Kidney glomerular epithelial cell (primary cell): ENCODE data around the gene CEP78.

Experiments used
- DNase-seq: peaks from one replicate; lab custom pipeline; 2025; lab: John Stamatoyannopoulos, UW

The CEP78 gene

GRCh38 chr9:78309066-78309465 lies 73.2 kb downstream of the CEP78 start:
- no peak for DNase-seq

DNA sequence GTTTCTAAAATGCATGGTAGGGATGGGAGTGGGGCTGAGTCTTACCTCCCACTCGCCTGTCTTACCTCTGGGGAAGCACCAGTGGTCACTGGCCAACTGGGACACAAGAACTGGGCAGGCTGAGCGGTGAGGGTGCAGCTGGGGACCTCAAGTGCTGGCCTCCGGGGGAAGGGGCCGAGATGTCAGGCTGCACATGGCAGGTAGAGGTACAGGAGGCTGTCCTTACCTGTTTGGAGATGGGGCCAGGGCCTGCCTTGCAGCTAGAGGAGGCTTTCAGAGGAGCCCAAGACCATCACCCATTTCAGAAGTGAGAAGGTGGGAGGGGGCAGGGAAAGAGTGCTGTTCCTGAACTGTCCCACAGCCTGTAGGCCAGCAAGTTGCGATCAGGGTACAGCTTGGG lies 75.2 kb downstream of the CEP78 start:
- no peak for DNase-seq

DNA sequence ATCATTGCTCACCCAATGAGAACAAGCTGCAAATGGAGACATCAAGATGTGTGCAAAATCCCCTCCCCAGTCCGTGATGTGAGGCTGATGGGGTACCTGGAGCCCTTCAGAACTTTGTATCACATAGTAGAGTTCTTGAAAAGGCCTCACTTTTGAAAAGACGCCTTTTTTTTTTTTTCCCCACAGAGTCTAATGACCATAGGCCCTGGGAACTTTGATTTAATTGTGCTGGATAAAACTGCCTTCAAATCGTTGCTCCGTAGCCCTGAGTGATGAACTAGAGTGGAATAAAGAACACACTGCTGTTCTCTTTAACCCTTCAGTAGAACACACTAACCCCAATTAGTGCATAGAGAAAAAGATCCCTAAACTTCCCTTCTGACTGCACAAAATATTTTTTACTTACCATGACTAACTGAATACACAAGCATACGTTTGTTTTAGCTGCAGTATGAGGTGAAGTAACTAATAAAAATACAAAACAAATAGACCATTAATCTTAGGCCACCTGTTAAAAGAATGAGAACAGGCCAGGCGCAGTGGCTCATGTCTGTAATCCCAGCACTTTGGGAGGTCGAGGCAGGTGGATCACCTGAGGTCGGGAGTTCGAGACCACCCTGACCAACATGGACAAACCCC lies 76.1 kb downstream of the CEP78 start:
- DNase-seq: no peak

GRCh38 chr9:78314550-78314949 lies 78.7 kb downstream of the CEP78 start:
- DNase-seq: no peak

- no peak for DNase-seq
Measured at GRCh38 chr9:78314953-78315870, 79.3 kb downstream of the CEP78 start.

GRCh38 chr9:78316166-78316892 lies 80.5 kb downstream of the CEP78 start:
- DNase-seq: no peak

DNA sequence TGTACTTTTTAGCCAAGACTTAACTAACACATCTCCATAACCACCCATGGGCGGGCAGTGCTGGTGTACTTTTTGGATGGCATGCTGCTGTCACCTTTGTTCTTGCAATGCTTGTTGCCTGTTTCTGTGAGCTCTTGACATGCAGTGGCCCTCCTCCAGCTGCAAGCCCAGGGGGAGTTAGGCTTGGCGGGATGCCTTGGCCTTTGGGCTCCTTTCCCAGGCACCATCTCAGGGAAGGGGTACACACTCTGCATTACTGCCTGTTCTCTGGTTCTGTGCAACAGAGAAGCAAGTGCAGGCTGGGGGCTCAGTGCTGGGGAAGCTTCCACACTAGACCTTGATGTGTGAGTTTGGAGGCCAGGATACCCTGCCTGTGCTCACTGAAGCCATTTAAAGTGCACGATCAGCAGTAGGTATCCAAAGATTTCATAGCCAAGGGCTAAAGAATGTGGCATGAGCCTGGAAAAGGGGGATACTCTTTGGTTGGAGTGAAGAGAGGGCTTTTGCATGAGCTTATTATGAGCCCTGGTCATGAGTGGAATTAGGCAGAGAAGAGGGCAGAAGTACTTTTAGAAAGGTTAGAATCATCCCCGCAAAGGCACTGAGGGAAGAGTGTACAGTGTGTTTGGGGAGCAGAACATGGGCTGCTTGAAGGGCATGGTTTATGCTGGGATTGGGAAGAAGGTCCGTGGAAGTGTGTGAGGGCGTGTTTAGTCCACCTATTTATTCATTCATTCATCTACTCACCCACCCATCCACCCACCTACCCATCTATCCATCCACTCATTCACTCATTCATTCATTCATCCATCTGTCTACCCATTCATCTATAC lies 83.5 kb downstream of the CEP78 start:
- DNase-seq: no peak

- DNase-seq: no peak
Measured at GRCh38 chr9:78320030-78320693, 84.3 kb downstream of the CEP78 start.

GRCh38 chr9:78320875-78321496 lies 85.1 kb downstream of the CEP78 start:
- no peak for DNase-seq

DNA sequence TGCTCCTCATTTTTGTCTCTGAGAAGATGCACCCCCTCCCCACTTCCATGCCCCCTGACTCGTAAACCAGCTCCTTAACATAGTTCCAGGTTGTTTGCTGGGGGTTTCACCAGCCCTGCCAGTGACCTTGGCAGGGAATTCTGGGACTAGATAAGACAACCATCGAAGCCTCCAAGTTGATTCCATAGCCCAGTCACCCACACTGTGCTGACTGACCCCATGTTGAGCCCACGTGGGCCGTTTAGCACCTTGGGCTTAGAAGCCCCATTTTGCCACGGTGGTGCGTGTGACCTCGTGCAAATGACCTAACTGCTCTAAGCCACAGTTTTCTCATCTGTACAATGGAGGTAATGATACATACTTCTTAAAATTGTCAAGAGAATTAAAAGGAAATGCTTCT lies 85.6 kb downstream of the CEP78 start:
- no peak for DNase-seq

DNA sequence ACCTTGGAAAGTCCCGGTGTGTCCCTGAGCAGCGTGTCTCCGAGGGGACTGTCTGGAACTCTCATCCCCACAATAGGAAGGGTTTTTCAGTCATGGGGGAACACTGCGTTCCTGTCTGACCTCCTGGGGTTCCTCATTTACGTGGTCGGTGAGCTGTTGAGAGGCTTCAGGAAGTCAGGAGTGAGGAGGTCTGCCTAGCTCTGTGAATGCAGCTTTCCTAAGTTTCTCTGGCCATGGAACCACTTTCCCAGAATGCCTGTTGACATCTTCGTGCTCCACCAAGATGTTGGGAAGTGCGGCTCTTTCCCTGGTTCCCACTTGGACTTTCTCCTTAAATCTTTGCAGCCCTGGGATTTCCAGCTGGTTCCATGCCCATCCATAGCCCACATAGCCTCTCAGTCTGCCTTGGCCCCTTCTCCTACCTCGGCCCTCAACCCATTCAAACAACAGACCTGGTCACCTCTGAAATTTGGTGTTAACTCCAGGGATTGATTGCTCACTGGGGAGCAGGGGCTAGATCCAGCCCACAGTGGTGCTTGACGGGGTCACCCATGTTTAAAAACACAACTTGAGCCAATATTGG lies 88.3 kb downstream of the CEP78 start:
- DNase-seq: no peak

DNA sequence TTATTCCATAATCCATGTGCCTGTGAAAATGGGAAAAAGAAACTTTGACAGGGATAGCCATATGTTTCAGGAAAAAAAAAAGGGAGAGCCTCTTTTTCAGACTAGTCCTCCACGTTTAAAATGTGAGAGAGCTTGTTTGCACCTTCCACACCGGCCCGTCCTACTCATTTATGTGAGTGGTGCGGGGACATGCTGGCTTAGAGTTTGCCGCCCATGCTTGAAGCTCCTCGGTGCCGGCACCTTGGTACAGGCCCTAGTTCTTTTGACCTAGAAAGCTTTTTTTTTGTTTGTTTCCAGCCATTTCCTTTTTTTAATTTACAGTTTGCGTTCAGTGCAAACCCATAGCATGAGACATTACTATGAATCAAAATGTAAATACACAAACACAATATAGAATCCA lies 88.8 kb downstream of the CEP78 start:
- no peak for DNase-seq

GRCh38 chr9:78325343-78325742 lies 89.5 kb downstream of the CEP78 start:
- no peak for DNase-seq

- DNase-seq: no peak
Measured at GRCh38 chr9:78325846-78326360, 90.0 kb downstream of the CEP78 start.

- no peak for DNase-seq
Measured at GRCh38 chr9:78326564-78326963, 90.7 kb downstream of the CEP78 start.
